Adrenal gland (tissue), 5 donors: ENCODE measurements around the gene HRH2.

ENCODE experiments used
- CTCF ChIP-seq, 6 experiments: fragments of 450-650 bp in 4 of 6; fragments of 200-600 bp in 2 of 6; sonication (generic) in 1 of 6; IDR thresholded peaks; 1 replicate in 5 of 6; 2 replicates in 1 of 6; pipeline versions ENCODE4 v1.5.1 to v1.8.0; 2016 to 2021; ENCODE audit warnings: antibody characterized with exemption in 6 of 6, mild to moderate bottlenecking in 2 of 6, moderate library complexity in 1 of 6
- POLR2A ChIP-seq, 2 donors: fragments of 450-650 bp; IDR thresholded peaks; one replicate each; pipeline ENCODE4 v1.6.1; 2017; ENCODE audit warnings: antibody characterized with exemption in 2 of 2, mild to moderate bottlenecking in 2 of 2, moderate library complexity in 1 of 2
- donor health status: DM: no; HTN: no; CAD: no.

GRCh38 chr5:175617447-175617846 lies 40.4 kb upstream of the HRH2 start:
- TF ChIP-seq CTCF (IDR thresholded peaks at IDR 0.05) (peak in 1 of 6 experiments; percentile 13), POLR2A (IDR thresholded peaks at IDR 0.05) (no peak)
